Measurements from ENCODE around the gene NRN1L.
"Not testable (repeated sequence)": the region's sequence is repeated elsewhere in the genome, so short reads cannot be mapped to it uniquely, and the experiment has no call there.

The NRN1L gene

GRCh38 chr16:67860589-67861398 lies 23.9 kb upstream of the NRN1L start:
- no peak for DNase-seq (ENCODE audit: low read depth in 2 of 2, low spot score in 1 of 2)

DNA sequence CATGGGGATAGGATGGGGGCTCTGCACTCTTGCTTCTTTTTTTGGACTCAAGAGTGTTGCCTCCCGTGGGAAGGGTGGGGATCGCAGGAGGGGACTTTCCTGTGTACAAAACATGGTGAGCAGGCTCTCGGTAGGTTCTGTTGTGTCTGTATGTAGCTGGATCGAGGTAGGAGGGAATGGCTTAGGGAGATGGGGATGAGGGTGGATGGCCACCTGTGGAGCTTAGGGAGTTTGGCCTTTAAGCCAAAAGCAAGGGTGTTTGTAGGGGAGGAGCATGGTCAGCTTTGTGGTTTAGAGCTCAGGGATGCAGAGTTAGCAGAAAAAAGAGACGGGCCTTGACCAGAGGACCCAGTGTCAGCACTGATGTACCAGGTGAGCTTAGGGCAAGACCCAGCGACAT lies 22.8 kb upstream of the NRN1L start:
- no peak for DNase-seq (ENCODE audit: low read depth in 2 of 2, low spot score in 1 of 2)

GRCh38 chr16:67862623-67863583 lies 21.8 kb upstream of the NRN1L start:
- no peak for DNase-seq (ENCODE audit: low read depth in 2 of 2, low spot score in 1 of 2)

DNA sequence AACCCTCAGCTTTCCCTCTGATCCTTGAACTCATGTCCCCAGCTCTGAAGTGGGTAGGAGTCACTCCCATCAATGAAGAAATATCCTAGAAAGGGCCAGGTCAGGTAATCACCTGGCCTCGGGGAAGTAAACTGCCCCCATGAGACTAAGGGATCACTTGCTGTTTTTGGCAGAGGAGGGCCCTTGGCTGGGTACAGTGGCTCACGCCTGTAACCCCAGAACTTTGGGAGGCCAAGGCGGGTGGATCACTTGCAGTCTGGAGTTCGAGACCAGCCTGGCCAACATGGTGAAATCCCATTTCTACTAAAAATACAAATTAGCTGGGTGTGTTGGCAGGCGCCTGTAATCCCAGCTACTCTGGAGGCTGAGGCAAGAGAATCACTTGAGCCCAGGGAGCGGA lies 20.6 kb upstream of the NRN1L start:
- not testable (repeated sequence) for DNase-seq (ENCODE audit: low read depth in 2 of 2, low spot score in 1 of 2)

DNA sequence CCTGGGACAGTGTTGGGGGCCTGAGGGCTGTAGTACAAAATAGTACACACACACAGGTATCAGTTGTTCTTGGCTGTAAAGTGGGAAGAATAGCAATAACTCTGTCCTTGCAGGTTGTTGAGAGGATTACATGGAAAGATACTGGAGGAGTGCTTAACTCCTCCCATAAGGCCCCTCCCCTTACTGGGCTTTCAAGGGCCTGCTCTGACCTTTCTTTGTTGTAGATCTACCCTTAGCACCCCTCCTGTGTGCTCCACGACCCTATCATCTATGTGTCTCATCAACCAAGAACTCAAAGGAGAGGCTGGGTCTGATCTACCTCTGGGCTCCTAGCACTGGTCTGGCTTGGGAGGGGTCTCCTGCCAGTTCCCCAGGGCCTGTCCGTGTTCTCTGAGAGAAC lies 20.1 kb upstream of the NRN1L start:
- no peak for DNase-seq (ENCODE audit: low read depth in 2 of 2, low spot score in 1 of 2)

DNA sequence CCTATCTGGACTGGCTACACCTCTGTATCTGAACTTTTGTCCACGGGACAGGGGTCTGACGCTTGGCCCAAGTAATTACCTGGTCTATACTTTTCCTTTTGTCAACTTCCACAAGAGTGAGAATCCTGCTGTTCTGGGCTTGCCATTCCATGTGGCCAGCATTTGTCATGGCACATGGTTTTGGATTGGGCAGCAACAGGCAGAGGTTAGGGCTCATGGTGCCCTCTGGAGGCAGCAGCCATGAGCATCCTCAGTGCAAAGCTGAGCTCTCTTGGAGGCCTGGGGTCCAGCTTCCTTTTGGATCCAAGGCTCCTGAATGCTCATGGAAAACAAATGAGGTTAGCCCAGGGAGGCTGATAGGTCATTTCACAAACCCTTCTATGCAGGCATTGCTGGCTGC lies 19.4 kb upstream of the NRN1L start:
- no peak for DNase-seq (ENCODE audit: low read depth in 2 of 2, low spot score in 1 of 2)

GRCh38 chr16:67868290-67868689 lies 16.4 kb upstream of the NRN1L start:
- no peak for DNase-seq (ENCODE audit: low read depth in 2 of 2, low spot score in 1 of 2)

- no peak for DNase-seq (ENCODE audit: low read depth in 2 of 2, low spot score in 1 of 2)
Measured at GRCh38 chr16:67869653-67870052, 15.0 kb upstream of the NRN1L start.

DNA sequence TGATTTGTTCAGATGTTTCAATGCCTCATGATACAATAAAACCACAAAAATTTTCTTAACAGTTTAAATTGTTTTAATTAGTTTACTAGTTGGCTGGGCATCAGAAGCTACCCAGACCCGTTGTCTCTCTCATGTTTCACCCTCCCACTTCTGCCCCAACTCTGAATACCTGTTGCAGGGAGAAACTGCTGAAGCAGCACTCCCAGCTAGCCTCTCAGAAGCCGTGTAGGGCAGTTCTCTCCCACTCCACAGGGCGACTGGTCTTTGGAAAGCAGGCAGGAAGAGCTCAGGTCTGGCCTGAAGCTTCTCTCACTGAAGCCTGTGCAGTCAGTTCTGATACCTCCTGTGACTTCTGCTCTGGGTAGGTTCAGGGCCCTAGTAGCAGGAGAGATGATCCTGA lies 13.4 kb upstream of the NRN1L start:
- DNase-seq (ENCODE audit: low read depth in 2 of 2, low spot score in 1 of 2), result no peak

DNA sequence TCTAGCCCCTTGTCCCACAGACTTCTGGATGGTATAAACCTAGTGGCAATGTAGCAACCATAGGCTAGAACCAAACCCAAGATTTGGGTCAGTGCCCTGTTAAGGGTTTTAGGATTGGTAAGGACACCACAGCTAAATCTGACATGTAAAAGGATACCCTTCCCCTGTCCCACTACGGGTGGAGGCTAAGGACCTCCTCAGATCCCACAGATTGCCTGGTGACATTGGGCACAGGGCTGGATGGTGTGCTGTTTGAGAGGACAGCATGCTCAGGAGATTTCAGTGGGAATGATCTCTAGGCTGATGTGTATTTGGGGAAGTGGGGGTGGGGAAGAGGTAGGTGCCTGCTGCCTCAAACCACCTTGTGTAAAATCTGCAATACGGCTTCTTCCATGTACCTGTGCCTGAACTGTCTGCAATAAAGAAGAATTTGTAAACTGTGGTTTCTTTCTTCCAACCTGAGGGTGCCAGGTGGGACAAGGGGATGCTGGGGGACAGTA lies 12.5 kb upstream of the NRN1L start:
- no peak for DNase-seq (ENCODE audit: low read depth in 2 of 2, low spot score in 1 of 2)

DNA sequence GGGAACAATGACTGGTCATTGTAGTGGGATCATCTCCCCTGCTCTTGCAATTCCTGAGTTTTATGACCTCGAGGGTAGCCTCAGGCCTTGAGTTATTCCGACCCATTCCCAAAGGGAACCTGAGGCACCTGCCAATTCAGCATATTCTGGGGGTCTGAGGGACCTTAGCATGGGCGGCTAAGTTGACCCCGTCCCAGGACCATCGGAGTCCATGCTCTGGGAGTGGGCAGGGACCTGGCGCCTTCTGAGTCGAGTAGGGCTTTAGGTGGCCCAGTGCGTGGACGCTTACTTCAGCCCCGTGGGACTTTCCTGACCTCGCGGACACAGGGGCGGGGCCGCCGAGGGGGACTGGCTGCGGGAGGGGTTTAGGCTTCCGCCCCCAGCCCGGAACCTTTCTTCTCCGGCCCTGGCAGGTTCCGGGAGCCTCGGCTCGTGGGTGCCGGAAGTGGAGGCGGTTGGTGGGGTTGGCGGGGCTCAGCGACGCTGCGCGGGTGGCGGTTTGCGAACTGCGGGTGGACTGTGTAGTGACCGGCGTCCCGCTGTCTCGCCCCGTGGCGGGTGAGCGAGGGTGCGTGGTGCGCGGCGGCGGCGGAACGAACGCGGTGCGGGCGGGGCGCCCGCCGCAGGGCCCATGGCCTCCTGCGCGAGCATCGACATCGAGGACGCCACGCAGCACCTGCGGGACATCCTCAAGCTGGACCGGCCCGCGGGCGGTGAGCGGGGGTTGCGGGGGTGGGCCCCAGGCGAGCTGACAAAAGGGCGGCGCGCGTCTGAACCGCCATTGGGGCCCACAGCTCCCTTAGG lies 11.9 kb upstream of the NRN1L start, which contains the start of gene EDC4:
Gene EDC4, plus strand, starts transcription at position 422 of the 804 bp plus-strand sequence. Its CDS starts 210 bp downstream, at position 632.
- DNase-seq (ENCODE audit: low read depth in 2 of 2, low spot score in 1 of 2), result peak; percentile 72 to 73

GRCh38 chr16:67873435-67874370 lies 11.0 kb upstream of the NRN1L start:
- no peak for DNase-seq (ENCODE audit: low read depth in 2 of 2, low spot score in 1 of 2)

GRCh38 chr16:67874372-67874771 lies 10.3 kb upstream of the NRN1L start:
- no peak for DNase-seq (ENCODE audit: low read depth in 2 of 2, low spot score in 1 of 2)

GRCh38 chr16:67877064-67877463 lies 7.6 kb upstream of the NRN1L start:
- no peak for DNase-seq (ENCODE audit: low read depth in 2 of 2, low spot score in 1 of 2)

DNA sequence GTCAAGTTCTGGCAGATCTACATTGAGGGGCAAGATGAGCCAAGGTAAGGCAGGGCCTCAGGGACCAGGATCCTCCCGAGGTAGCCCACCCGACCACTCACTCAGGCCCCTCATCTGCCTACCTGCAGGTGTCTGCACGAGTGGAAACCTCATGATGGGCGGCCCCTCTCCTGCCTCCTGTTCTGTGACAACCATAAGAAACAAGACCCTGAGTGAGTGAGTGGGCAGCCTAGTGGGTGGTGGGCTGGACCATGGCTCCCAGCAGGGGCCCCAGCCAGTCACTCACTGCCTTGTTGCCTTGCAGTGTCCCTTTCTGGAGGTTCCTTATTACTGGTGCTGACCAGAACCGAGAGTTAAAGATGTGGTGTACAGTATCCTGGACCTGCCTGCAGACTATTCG lies 6.5 kb upstream of the NRN1L start:
- DNase-seq (ENCODE audit: low read depth in 2 of 2, low spot score in 1 of 2), result no peak

DNA sequence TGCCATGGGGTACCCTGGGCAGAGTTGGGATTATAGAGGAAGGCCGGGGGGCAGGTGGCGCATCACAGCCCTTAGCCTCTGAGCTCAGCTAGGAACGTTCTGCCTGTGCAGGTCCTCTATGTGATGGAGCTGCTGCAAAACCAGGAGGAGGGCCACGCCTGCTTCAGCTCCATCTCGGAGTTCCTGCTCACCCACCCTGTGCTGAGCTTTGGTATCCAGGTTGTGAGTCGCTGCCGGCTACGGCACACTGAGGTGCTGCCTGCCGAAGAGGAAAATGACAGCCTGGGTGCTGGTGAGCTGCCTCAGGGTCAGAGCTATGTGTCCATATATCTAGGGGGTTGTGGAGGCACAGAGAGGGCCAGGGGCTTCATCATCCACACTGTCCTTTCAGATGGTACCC lies 5.8 kb upstream of the NRN1L start:
- no peak for DNase-seq (ENCODE audit: low read depth in 2 of 2, low spot score in 1 of 2)

GRCh38 chr16:67879462-67879861 lies 5.2 kb upstream of the NRN1L start:
- no peak for DNase-seq (ENCODE audit: low read depth in 2 of 2, low spot score in 1 of 2)

GRCh38 chr16:67879936-67880335 lies 4.7 kb upstream of the NRN1L start:
- no peak for DNase-seq (ENCODE audit: low read depth in 2 of 2, low spot score in 1 of 2)

DNA sequence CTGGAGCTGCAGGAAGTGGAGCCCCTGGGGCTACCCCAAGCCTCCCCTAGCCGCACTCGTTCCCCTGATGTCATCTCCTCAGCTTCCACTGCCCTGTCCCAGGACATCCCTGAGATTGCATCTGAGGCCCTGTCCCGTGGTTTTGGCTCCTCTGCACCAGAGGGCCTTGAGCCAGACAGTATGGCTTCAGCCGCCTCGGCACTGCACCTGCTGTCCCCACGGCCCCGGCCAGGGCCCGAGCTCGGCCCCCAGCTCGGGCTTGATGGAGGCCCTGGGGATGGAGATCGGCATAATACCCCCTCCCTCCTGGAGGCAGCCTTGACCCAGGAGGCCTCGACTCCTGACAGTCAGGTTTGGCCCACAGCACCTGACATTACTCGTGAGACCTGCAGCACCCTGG lies 4.1 kb upstream of the NRN1L start:
- no peak for DNase-seq (ENCODE audit: low read depth in 2 of 2, low spot score in 1 of 2)

DNA sequence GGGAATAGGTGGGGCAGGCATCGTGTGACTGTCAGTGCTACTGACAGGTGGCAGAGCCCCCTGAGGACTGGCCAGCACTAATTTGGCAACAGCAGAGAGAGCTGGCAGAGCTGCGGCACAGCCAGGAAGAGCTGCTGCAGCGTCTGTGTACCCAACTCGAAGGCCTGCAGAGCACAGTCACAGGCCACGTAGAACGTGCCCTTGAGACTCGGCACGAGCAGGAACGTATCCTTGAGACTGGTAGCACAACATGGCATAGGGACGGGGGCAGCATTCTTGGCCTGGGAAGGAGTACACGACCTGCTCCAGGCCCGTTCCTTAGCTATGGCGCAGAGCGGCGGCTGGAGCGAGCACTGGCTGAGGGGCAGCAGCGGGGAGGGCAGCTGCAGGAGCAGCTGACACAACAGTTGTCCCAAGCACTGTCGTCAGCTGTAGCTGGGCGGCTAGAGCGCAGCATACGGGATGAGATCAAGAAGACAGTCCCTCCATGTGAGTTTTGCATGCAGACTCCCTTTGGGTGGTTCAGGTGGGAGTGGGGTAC lies 3.0 kb upstream of the NRN1L start:
- no peak for DNase-seq (ENCODE audit: low read depth in 2 of 2, low spot score in 1 of 2)

Data from stimulated activated CD8-positive, alpha-beta memory T cell treated with anti-CD3 and anti-CD28 coated beads, Interleukin-4, amount 100 ng/mL, for 4 hours (primary cell).